Pulmonary artery endothelial cell (primary cell): ENCODE results near the gene HYAL2. TPM values are rescaled to one million over a fixed set of nuclear protein-coding genes. Genes with fewer than 3 reads are reported as not detected.
"Not testable (repeated sequence)": the region's sequence is repeated elsewhere in the genome, so short reads cannot be mapped to it uniquely, and the experiment has no call there.

Experiments used
- DNase-seq: peaks from one replicate; pipeline ENCODE4 v3.0.0-alpha.2; 2011; ENCODE audit warnings: low read depth, low spot score
- total RNA-seq: library from RNA; depleted of rRNA; stranded (reverse); fragments of >200 nt; gene quantifications from 2 replicates; pipeline ENCODE4 v1.2.3, GENCODE V29; 2014

Gene HYAL2
- total RNA-seq, 1 donor from 2014 or later, result 564 TPM

DNA sequence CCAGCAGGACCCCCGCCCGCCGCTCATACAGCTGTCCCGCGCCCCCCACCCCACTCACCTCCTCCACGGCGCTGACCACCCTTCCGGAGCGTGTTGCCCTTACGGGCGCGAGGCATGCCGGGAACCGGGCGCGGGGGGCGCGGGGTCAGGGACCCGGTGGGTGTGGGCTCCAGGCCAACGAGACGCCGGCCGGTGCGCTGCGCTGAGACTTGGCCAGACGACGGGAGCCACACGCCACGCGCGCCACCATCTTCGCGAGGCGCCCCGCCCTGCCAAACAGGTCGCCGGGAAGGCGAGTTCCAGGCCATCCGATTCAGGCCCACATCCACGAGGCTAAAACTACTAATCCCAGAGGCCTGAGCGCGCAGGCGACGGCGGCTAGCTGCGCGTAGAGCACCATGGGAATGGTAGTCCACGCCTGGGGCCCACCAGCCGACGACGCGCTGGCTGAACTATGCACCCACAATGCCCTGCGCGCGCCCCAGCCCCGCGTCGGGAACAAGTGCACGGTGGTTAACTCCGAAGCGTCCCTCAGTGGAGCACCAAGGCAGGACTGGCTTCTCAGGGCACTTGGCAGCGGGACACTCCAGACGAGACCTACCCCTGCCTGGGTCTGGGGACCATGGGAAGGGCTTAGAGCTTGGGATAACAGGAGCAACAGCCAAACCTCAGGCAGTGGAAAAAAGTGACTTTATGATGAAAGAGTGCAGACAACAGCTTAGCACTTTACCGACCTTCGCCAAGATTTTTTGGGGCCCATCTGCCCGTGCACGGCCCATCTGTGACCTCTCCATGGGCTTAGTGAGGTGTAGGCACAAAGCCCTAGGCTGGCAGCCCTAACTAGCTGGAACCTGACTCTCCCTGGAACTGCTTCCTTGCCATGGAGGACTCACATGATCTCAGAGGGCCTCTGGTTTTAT, 30.1 kb downstream of the HYAL2 start, which contains the start of gene IFRD2:
Gene IFRD2 (minus strand): TSS at position 271 of the 920 bp plus-strand sequence. CDS start 155 bp downstream, at position 116.
- peak; percentile 91 for DNase-seq

DNA sequence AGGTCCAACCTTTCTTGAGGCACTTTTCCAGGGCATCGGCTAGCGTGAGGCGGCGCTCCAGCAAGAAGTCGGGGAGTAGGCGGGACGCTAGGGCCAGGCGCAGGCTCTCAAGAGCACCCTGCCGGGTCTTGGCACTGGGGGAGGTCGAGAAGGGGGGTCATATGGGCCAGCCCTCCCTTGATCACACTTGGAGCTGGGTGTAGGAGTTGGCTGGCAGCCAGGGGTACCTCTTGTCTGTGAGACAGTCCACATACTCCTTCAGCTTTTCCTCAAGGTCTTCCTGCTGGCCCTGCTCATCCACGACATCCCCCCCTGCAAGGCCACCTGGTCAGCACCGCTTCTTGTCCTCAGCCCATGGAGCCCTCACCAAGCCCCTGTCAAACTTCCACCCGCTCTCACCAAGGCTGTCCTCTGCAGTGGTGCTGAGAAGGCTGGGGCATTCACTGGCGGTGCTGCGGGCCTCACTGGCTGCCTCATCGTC, 32.3 kb downstream of the HYAL2 start:
- DNase-seq, result no peak

DNA sequence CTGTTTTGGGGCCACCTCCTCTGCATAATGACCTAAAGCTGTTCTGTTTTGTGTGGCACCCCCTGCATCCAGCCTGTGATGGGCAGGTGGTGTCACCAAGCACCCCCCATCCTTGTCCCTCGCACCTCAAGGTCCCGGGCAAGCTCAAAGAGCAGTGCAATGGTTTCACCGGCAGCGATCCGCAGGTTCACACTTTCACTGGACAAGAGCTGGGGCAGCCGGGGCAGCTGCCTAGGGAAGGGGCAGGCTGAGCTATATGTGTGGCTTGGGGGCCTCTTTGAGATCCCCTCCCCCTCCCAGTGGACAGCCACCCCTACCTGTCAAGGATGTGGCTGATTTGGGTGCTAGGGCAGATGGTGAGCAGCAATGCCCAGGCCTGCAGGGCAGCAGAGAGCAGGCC, 33.4 kb downstream of the HYAL2 start:
- DNase-seq, result no peak

DNA sequence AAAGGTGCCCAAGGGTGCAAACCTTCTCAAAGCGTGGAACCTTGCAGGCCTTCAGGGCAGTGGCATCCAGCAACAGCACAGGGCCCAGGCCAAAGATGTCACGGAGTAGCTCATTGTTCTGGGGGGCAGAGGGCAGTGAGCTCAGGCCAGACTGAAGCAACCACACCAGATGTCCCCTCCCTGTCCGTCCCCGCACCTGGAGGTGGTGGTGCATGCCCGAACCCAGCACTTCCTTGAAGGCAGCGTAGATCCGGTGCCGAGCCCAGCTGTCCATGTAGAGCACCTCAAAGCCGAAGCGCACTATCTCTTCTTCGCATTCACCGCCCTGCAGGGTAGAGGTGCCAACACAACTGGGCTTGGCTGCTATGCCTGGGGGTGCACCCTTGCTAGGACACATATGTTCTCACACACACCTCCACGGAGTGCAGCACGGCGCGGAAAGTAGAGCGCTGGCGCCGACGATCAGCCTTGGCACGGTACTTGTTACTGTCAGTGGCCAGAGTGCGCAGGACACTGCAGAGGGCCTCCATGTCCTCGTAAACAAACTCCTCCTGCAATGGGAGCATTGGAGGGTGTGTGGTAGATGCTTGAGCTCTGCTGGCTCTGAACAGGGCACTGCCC, 34.0 kb downstream of the HYAL2 start:
- DNase-seq, result no peak

DNA sequence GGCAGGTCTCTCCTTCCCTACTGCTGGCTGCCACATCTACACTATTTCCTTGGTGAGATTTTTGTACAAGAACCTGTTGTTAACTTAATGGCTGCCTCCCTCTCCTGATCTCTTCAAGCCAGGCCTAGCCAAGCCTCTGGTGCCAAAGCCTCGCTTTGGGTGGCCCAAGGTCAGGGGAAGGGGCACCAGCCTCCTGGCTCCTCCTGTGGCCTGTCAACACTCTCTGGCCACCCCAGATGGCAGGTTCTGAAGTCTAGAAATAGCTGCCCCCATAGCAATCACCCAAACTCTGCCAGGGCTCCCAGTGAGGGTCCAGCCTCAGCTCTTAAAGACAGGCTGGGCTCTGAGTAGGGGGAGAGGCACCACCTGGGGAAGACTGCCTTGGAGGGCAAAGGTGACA, 35.3 kb downstream of the HYAL2 start:
- DNase-seq, result no peak

DNA sequence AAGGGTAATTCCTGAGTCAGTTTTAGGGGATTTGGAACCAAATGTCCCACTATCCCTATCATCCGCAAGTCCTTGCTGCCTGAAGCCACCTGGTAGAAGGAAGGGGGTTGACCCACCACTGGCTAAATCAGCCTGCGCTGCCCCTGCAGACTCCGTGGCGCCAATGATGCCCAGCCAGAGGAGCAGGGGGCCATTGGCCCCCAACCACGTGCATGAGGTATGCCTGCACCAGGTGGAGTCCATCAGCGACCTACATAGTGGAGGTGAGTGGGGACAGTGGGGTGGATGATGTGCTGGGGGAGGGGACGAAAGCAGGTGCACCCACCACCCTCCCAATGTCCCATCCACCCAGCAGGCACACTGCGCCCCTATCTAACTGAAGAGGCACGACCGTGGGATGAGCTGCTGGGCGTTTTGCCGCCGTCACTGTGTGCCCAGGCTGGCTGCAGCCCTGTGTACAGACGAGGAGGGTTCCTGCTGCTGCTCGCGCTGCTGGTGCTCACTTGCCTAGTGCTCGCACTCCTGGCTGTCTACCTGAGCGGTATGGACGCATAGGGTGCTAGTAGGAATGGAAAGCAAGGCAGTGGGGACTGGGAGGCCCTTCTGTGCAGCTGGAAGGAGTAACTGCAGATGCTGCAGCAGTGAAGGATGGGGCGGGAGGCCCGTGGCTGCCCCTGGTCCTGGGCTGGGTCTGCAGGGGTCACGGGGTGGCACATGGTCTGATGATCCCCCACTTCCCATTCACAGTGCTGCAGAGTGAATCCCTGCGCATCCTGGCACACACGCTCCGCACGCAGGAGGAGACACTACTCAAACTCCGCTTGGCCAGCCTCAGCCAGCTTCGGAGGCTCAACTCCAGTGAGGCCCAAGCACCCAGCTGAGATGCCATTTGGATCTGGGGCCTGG, 36.0 kb downstream of the HYAL2 start:
- no peak for DNase-seq

DNA sequence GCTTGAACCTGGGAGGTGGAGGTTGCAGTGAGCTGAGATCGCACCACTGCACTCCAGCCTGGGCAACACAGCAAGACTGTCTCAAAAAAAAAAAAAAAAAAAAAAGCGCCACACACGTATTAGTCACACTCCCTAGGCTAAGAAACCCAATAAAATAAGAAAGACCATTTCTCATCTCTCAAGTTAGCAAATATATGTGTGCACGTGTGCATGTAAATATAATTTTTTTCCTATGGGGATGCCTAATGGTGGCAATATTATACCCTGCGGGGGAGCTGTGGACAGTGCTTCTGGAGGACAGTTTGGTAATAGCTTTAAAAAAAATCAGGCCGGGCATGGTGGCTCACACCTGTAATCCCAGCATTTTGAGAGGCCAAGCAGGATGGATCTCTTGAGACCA, 38.4 kb downstream of the HYAL2 start:
- DNase-seq, result not testable (repeated sequence)

DNA sequence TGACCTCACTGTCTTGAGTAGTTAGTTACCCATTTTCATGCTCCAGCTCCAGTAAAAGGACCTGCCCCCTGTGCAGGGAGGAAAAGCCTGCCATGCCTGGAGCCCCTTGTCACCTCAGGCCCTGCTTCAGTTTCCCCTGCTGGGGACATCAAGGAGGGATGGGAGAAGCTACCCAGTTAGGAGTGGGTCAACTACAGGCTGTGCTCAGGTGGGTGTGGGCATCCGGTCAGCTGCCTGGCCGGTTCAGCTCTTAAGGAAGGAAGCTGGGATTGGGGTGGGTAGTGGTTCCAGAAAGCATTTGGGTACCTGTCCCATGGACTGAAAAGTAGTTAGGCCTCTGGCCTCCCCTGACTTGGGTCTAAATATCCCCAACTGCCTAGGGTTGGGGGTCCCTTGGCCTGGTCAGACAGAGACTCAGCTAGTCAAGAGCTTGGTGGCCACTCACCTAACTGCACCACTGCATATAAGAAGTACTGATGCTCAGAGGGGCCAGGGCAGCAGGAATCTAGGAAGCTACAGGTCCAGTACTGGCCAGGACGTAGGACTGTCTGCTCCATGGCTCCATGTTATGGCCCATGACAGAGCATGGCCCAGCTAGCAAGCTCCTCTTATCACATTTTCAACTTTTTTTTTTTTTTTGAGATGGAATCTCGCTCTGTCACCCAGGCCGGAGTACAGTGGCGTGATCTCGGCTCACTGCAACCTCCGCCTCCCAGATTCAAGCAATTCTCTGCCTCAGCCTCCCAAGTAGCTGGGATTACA, 43.1 kb downstream of the HYAL2 start:
- DNase-seq, result no peak

DNA sequence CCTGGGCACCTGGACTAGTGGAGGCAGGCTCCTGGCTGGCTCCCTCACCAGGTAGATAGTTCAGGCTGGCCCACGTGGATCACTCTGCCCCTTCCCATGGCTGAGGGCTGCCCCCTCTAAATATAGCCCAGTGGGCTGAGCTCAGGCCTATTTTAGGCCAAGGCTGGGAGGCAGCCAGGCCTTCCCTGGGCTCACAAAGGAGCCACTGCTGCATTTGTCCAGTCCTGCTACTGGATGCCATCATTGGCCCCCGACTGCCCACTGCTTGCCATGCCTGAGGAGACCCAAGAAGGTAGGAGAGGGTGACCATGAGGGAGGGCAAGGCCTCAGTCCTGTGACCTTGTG, 43.7 kb downstream of the HYAL2 start, which contains the start of gene LSMEM2:
Gene LSMEM2 (plus strand): TSS at position 208 of the 345 bp plus-strand sequence. CDS start 27 bp downstream, at position 235.
- no peak for DNase-seq

DNA sequence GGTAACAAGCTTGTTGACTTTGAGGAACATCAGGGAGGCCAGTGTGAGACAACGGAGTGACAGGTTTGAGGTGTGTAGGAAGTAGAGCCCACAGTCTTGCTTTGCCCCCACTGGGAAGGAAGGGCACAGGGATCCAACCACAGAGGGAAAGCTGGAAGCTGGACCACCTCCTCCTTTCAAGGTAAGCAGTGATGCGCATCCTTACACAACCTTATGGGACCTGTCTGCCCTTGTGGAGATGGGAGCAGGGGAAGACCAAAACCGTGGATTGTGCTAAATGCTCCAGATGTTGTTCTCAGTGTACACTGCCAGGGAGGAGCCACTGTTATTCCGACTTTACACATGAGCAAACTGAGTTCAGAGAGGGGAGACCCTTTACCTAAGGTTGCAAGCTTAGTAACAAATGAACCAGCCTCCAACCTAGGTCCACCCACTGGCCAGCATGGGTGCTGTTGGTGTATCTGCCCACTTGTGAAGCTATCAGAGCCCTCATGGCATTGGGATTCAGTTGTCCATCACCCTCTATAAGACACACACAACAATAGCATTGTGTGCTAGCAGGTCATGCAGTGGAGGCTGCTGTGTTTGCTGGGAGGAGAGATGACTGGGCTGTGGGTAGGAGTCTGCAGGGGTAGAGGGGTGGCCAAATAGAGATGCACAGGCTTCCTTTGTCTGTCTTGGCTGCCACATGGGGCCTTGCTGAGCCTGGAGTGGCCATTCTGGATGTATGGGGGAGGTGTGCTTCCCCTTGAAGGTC, 44.2 kb downstream of the HYAL2 start:
- no peak for DNase-seq

DNA sequence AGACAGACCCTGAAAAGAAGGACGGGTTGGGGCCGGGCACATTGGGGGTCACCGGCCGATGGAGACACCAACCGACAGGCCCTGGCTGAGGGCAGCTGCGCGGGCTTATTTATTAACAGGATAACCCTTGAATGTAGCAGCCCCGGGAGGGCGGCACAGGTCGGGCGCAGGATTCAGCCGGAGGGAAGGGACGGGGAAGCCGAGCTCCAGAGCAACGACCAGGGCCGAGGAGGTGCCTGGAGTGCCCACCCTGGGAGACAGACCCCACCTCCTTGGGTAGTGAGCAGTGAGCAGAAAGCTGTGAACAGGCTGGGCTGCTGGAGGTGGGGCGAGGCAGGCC, 45.8 kb downstream of the HYAL2 start:
- DNase-seq, result no peak

DNA sequence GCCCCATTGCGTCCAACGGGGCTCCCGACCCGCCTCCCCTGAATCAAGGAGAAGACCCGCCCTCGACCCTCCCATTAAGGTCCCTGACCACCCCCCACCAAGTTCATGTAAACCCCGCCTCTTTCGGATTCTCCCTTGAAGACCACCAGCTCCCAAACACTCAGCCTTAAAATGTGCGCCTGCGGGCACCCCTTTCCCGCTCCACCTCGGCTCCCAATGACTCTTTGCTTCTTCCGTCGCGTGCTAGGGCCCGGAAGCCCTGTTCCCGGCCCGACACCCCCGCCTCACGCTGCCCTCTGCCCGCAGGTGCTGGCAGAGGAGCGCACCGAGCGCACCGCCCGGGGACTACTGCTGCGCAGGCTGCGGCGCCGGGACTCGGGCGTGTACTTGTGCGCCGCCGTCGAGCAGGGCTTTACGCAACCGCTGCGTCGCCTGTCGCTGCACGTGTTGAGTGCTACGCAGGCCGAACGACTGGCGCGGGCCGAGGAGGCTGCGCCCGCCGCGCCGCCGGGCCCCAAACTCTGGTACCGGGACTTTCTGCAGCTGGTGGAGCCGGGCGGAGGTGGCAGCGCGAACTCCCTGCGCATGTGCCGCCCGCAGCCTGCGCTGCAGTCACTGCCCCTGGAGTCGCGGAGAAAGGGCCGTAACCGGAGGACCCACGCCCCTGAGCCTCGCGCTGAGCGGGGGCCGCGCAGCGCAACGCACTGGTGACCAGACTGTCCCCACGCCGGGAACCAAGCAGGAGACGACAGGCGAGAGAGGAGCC, 46.4 kb downstream of the HYAL2 start:
- no peak for DNase-seq

DNA sequence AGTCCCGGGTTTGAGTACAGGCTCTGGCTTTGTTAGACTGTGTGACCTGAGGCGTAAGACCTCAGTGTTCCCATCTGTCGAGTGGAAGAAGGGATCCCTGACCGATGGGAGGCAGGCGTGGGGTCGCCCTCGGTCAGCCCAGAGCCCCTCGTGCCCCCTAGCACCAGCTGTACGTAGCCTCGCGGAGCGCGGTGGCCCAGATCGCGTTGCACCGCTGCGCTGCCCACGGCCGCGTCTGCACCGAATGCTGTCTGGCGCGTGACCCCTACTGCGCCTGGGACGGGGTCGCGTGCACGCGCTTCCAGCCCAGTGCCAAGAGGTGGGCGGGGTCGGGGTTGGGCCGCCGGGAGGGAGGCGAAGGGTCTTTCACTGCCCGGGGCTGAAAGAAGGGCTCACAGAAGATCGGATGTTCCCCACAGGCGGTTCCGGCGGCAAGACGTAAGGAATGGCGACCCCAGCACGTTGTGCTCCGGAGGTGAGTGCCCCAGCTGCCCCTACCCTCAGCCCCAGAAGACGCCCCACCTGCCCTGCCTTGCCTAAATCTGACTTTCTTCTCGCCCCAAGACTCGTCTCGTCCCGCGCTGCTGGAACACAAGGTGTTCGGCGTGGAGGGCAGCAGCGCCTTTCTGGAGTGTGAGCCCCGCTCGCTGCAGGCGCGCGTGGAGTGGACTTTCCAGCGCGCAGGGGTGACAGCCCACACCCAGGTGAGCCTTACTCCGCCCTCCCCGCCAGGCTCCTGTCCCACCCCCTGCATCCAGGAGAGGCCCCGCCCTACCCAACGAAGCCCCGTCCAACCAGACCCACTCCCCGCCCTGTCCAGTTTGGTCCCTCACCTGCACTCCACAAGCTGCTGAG, 47.2 kb downstream of the HYAL2 start:
- no peak for DNase-seq

DNA sequence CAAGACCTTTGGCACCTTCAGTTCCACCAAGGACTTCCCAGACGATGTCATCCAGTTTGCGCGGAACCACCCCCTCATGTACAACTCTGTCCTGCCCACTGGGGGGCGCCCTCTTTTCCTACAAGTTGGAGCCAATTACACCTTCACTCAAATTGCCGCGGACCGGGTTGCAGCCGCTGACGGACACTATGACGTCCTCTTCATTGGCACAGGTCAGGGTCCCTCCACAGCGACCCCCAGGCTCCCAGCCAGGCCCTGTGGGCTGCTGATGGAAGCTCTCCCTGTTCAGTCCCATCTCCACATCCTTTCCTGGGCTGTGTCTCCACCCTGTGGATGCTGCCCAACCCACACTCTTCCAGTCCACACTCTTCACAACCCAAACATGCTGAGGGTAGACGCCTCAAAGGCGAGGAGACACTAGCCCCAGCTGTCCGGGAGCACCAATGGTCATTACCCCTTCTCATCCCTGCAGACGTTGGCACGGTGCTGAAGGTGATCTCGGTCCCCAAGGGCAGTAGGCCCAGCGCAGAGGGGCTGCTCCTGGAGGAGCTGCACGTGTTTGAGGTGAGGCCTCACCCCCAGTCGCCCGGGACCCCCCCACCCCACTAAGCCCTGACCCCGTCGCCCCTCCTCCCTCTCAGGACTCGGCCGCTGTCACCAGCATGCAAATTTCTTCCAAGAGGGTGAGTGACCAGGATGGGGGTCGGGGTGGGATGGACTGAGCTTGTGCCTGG, 48.0 kb downstream of the HYAL2 start:
- no peak for DNase-seq

DNA sequence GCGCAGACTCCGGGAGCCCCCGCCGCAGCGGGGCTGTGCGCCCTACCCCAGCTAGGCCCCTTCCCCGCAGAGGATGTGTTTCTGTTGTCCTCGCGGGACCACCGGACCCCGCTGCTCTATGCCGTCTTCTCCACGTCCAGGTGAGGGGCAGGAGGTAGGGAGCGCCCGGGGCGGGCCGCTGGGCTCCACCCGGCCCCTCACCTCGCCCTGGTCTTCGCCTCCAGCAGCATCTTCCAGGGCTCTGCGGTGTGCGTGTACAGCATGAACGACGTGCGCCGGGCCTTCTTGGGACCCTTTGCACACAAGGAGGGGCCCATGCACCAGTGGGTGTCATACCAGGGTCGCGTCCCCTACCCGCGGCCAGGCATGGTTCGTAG, 48.9 kb downstream of the HYAL2 start:
- no peak for DNase-seq

DNA sequence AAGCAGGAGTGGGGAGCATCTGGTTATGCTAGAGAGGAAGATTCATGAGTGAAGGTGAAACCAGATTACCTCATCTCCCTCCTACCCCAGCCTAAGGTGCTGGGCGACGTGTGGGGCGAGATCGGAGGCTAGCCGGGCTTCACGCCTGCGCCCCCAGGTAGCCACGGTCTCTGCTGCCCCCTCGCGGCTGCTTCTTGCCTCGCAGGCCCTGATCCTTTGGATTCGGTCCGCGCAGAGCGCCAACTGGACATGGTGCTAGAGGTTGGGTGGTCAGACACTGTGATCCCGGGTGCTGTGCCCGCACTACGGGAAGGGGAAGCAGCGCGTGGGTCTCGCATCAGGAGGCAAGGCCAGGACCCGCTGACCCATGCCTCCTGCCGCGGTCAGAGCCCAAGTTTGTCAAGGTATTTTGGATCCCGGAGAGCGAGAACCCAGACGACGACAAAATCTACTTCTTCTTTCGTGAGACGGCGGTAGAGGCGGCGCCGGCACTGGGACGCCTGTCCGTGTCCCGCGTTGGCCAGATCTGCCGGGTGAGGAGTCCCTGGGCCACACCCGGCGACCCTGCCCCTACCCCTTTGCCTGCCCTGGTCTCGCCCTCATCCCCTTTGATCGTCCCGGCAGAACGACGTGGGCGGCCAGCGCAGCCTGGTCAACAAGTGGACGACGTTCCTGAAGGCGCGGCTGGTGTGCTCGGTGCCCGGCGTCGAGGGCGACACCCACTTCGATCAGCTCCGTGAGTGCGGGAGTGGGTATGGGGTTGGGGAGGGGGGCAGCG, 49.4 kb downstream of the HYAL2 start:
- no peak for DNase-seq

DNA sequence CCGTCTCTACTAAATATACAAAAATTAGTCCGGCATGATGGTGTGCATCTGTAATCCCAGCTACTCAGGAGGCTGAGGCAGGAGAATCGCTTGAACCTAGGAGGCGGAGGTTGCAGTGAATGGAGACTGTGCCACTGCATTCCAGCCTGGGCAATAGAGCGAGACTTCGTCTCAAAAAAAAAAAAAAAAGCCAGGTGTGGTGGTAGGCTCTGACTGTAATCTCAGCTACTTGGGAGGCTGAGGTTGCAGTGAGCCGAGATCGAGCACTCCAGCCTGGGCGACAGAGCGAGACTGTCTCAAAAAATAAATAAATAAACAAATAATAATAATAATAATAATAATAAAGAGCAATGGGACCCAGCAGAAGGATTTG, 50.0 kb downstream of the HYAL2 start:
- not testable (repeated sequence) for DNase-seq
